HG03066 (cell line): ENCODE data around the gene SKIC8.

Experiments used
- ATAC-seq: cut with Tn5 transposase; IDR thresholded peaks from one replicate; pipeline ENCODE4 v1.9.1; 2021; ENCODE audit warnings: low read depth; ENCODE audit not compliant: unreplicated experiment

Gene SKIC8

GRCh38 chr15:78233496-78233895 is 65.9 kb downstream of the SKIC8 start:
- ATAC-seq: no peak
